NCI-H146 treated with DMSO at 0.1 percent for 48 hours (cell line): ENCODE data around the gene ECHDC1.

Experiments used
- DNase-seq: peaks from one replicate; lab custom pipeline; 2025; ENCODE audit not compliant: unreplicated experiment; lab: John Stamatoyannopoulos, UW

ECHDC1 gene

GRCh38 chr6:127290391-127291265 is 52.8 kb downstream of the ECHDC1 start:
- DNase-seq: no peak

- peak; percentile 43 for DNase-seq
Measured at GRCh38 chr6:127289934-127290333, 53.5 kb downstream of the ECHDC1 start.

GRCh38 chr6:127288705-127289104 is 54.7 kb downstream of the ECHDC1 start:
- no peak for DNase-seq

GRCh38 chr6:127282184-127282583 is 61.2 kb downstream of the ECHDC1 start:
- DNase-seq: no peak

GRCh38 chr6:127279815-127280214 is 63.6 kb downstream of the ECHDC1 start:
- no peak for DNase-seq

GRCh38 chr6:127277878-127278843 is 65.2 kb downstream of the ECHDC1 start:
- no peak for DNase-seq

GRCh38 chr6:127276331-127276730 is 67.1 kb downstream of the ECHDC1 start:
- DNase-seq: no peak

- no peak for DNase-seq
Measured at GRCh38 chr6:127273499-127273898, 69.9 kb downstream of the ECHDC1 start.

GRCh38 chr6:127272576-127272975 is 70.8 kb downstream of the ECHDC1 start:
- no peak for DNase-seq

GRCh38 chr6:127267646-127268625 is 75.5 kb downstream of the ECHDC1 start:
- peak; percentile 53 for DNase-seq

- peak; percentile 82 for DNase-seq
Measured at GRCh38 chr6:127266892-127267645, 76.3 kb downstream of the ECHDC1 start.

- DNase-seq: peak; percentile 96
Measured at GRCh38 chr6:127266178-127266891, 77.1 kb downstream of the ECHDC1 start, which contains the start of gene RNF146. TSS of gene RNF146 (plus strand) at chr6:127266864. CDS start at chr6:127280339, 13,475 bp downstream.

- DNase-seq: no peak
Measured at GRCh38 chr6:127263481-127263880, 79.9 kb downstream of the ECHDC1 start.

GRCh38 chr6:127262896-127263295 is 80.5 kb downstream of the ECHDC1 start:
- no peak for DNase-seq

GRCh38 chr6:127255286-127255685 is 88.1 kb downstream of the ECHDC1 start:
- no peak for DNase-seq

- no peak for DNase-seq
Measured at GRCh38 chr6:127249621-127250020, 93.8 kb downstream of the ECHDC1 start.

- DNase-seq: no peak
Measured at GRCh38 chr6:127247114-127248096, 96.0 kb downstream of the ECHDC1 start.

- DNase-seq: no peak
Measured at GRCh38 chr6:127243501-127243900, 99.9 kb downstream of the ECHDC1 start.
